K562 (cell line): ENCODE data around the gene PLCG2. TPM values are rescaled to one million over a fixed set of nuclear protein-coding genes. Genes with fewer than 3 reads are reported as not detected.

Source experiments
- ATAC-seq: fragments of 200-7000 bp; cut with Tn5 transposase; 3 replicates; pipeline ENCODE4 v1.9.1; 2020; ENCODE audit warnings: moderate library complexity
- BruUV-seq: library from RNA; stranded (reverse); fragments of 400-500 nt; replicated peaks from 2 replicates; lab custom pipeline; 2021; lab: Mats Ljungman, UMichigan
- CTCF ChIA-PET: fragments of 300-600 bp; formaldehyde crosslinking; extraction: SDS; loops from one replicate; lab custom pipeline; 2021; ENCODE audit warnings: low intra/inter-chr PET ratio; lab: Yijun Ruan, JAX
- POLR2A ChIA-PET: fragments of 300-600, 350-650 bp; sonication (Branson Sonifier 250); formaldehyde crosslinking; extraction: SDS; loops from one replicate; lab custom pipeline; 2021; ENCODE audit warnings: antibody characterized with exemption, inconsistent platforms; lab: Yijun Ruan, JAX
- DNase-seq, 4 experiments: peaks; one replicate each; pipeline versions ENCODE4 v3.0.0 to v3.0.0-alpha.2; 2011 to 2018; ENCODE audit warnings: low spot score in 3 of 4, mixed read lengths in 3 of 4; ENCODE audit errors: extremely low read depth in 1 of 4
- FAIRE-seq: peaks from 2 replicates; lab custom pipeline; 2011; peaks lifted over from hg19 to GRCh38; lab: Jason Lieb, UNC
- H2AFZ ChIP-seq: 2 replicates; pipeline ENCODE4 v1.6.0; 2011; ENCODE audit warnings: low read depth, low read length, control low read depth, inconsistent platforms
- H3K27ac ChIP-seq: fragments of 200-600 bp; 3 replicates; pipeline ENCODE4 v1.8.0; 2011; ENCODE audit warnings: low read depth, mild to moderate bottlenecking, control low read depth, inconsistent platforms, low read length, moderate library complexity, mixed read lengths; ENCODE audit errors: extremely low read depth
- H3K27me3 ChIP-seq, 2 experiments: fragments of 300-600 bp in 1 of 2; 2 replicates in 1 of 2; 3 replicates in 1 of 2; pipeline versions ENCODE4 v1.6.0 to v1.8.0; 2011; ENCODE audit warnings: inconsistent platforms in 2 of 2, low read length in 2 of 2, mild to moderate bottlenecking in 1 of 2, mixed read lengths in 1 of 2, moderate library complexity in 1 of 2; ENCODE audit not compliant: control insufficient read depth in 2 of 2, insufficient read depth in 2 of 2
- H3K36me3 ChIP-seq: fragments of 300-600 bp; 3 replicates; pipeline ENCODE4 v1.8.0; 2011; ENCODE audit warnings: mild to moderate bottlenecking, low read length, inconsistent platforms; ENCODE audit not compliant: control insufficient read depth, insufficient read depth
- H3K4me1 ChIP-seq, 2 experiments: fragments of 200-600 bp in 1 of 2; replicated peaks in 1 of 2; 2 replicates in 1 of 2; 3 replicates in 1 of 2; pipeline versions ENCODE4 v1.5.1 to v1.8.0; 2011; ENCODE audit warnings: inconsistent platforms in 2 of 2, low read length in 2 of 2, mild to moderate bottlenecking in 1 of 2, mixed read lengths in 1 of 2, moderate library complexity in 1 of 2; ENCODE audit not compliant: control insufficient read depth in 2 of 2, insufficient read depth in 2 of 2
- H3K4me2 ChIP-seq: 2 replicates; pipeline ENCODE4 v1.6.1; 2011; ENCODE audit warnings: low read length, control low read depth, inconsistent platforms, mixed read lengths; ENCODE audit not compliant: insufficient read depth
- H3K4me3 ChIP-seq: fragments of 200-600 bp; sonication (generic), shearing (Covaris generic); 2 replicates; pipeline ENCODE4 v1.5.1; 2016; ENCODE audit warnings: control low read depth, inconsistent platforms
- H3K79me2 ChIP-seq: fragments of 200-600 bp; 3 replicates; pipeline ENCODE4 v1.8.0; 2011; ENCODE audit warnings: low read length, inconsistent platforms; ENCODE audit not compliant: control insufficient read depth, insufficient read depth
- H3K9ac ChIP-seq, 2 experiments: 2 replicates each; pipeline versions ENCODE4 v1.6.0 to v1.6.1; 2011; ENCODE audit warnings: low read depth in 2 of 2, low read length in 2 of 2, control low read depth in 1 of 2, inconsistent platforms in 1 of 2, mild to moderate bottlenecking in 1 of 2, mixed read lengths in 1 of 2; ENCODE audit not compliant: insufficient read depth in 1 of 2
- H3K9me1 ChIP-seq: one replicate; pipeline ENCODE4 v1.6.0; 2011; ENCODE audit warnings: inconsistent platforms, mild to moderate bottlenecking, low read length, moderate library complexity; ENCODE audit not compliant: control insufficient read depth, insufficient read depth
- H3K9me3 ChIP-seq: replicated peaks from 2 replicates; pipeline ENCODE4 v1.5.1; 2011; ENCODE audit warnings: low read depth, low read length, inconsistent platforms; ENCODE audit not compliant: control insufficient read depth, insufficient read depth
- H4K20me1 ChIP-seq: replicated peaks from 2 replicates; pipeline ENCODE4 v1.6.1; 2011; ENCODE audit warnings: low read length, inconsistent platforms, mixed read lengths; ENCODE audit not compliant: control insufficient read depth, insufficient read depth
- RBM25 ChIP-seq: fragments of 200-400 bp; formaldehyde crosslinking; IDR thresholded peaks from 2 replicates; pipeline ENCODE4 v1.6.1; 2018; ENCODE audit warnings: low read length, low read depth, moderate library complexity; ENCODE audit not compliant: severe bottlenecking
- TBL1XR1 ChIP-seq, 2 experiments: IDR thresholded peaks; 2 replicates each; pipeline ENCODE4 v1.6.1; 2012; ENCODE audit warnings: improper control_type of control experiment in 2 of 2, low read length in 2 of 2, mild to moderate bottlenecking in 1 of 2
- TOE1 ChIP-seq, 2 experiments: fragments of 450-650 bp in 1 of 2; sonication (generic) in 1 of 2; formaldehyde crosslinking in 1 of 2; IDR thresholded peaks; 2 replicates each; pipeline versions ENCODE4 v1.7.1 to v1.8.0; 2016 to 2022; ENCODE audit warnings: borderline replicate concordance in 2 of 2, mild to moderate bottlenecking in 2 of 2, antibody characterized with exemption in 1 of 2, inconsistent platforms in 1 of 2, low read depth in 1 of 2, missing genetic modification reagents in 1 of 2, moderate library complexity in 1 of 2
- U2AF2 ChIP-seq: fragments of 200-400 bp; formaldehyde crosslinking; optimal IDR thresholded peaks from 2 replicates; pipeline ENCODE3; 2017; ENCODE audit warnings: low read depth, mild to moderate bottlenecking, low read length
- ZFP36 ChIP-seq: fragments of 150-350 bp; IDR thresholded peaks from 2 replicates; pipeline ENCODE4 v1.6.1; 2018; ENCODE audit warnings: low read length, low read depth; ENCODE audit not compliant: partially characterized antibody
- ZNF282 ChIP-seq: sonication (generic); formaldehyde crosslinking; IDR thresholded peaks from 2 replicates; pipeline ENCODE4 v1.8.1; 2023; ENCODE audit warnings: missing genetic modification reagents
- ZNF431 ChIP-seq: sonication (generic); formaldehyde crosslinking; IDR thresholded peaks from 2 replicates; pipeline ENCODE4 v1.8.0; 2022; ENCODE audit warnings: mild to moderate bottlenecking, missing genetic modification reagents
- WGBS: fragments of 100-300 bp; shearing (Covaris generic); methylation state at CpG from one replicate; pipeline ENCODE4 v1.1.6; 2016; ENCODE audit warnings: low coverage, mixed read lengths; ENCODE audit not compliant: insufficient coverage; ENCODE audit errors: missing lambda C conversion rate; 5-methylcytosine and 5-hydroxymethylcytosine counted together
- in situ Hi-C: fragments of 300-500 bp; cut with MboI; formaldehyde crosslinking; loops from 4 replicates; pipeline ENCODE4 v1.15.0; 2018; ENCODE audit warnings: inconsistent platforms, mixed read lengths
- intact Hi-C: fragments of 100-400 bp; cut with micrococcal nuclease; formaldehyde crosslinking; loops from 2 replicates; pipeline ENCODE4 v1.14.2; 2022
- polyA plus RNA-seq, 8 experiments: library from polyadenylated mRNA; depleted of rRNA in 4 of 8; stranded (reverse) in 5 of 8; unstranded in 3 of 8; fragments of >200 nt; fragmentation: Nextera tagmentation in 2 of 8; fragmentation: Illumina TruSeq in 1 of 8; extraction: Ambion mirVana in 2 of 8; extraction: Trizol in 1 of 8; gene quantifications; 2 replicates each; pipeline versions ENCODE4 v1.2.1 to v1.2.3, GENCODE V29; 2011 to 2014; ENCODE audit warnings: inconsistent platforms in 1 of 8, missing spikeins in 1 of 8
- total RNA-seq, 7 experiments: library from RNA; depleted of rRNA in 6 of 7; stranded (reverse); fragments of >200 nt in 6 of 7; fragmentation: Illumina TruSeq in 2 of 7; extraction: Trizol in 2 of 7; gene quantifications; 2 replicates each; pipeline versions ENCODE4 v1.2.1 to v1.2.3, GENCODE V29; 2011 to 2021; ENCODE audit warnings: low replicate concordance in 1 of 7
- TF ChIP-seq, protein P1 (sequence below): fragments of 250-450 bp; sonication (Bioruptor Pico); IDR thresholded peaks from 2 replicates; pipeline ENCODE4 v1.5.0; 2021
- TF ChIP-seq, protein P2 (sequence below): fragments of 200-800 bp; sonication (Bioruptor generic); IDR thresholded peaks from 2 replicates; pipeline ENCODE4 v1.6.1; 2017; ENCODE audit warnings: missing genetic modification characterization, missing compliant biosample characterization
- TF ChIP-seq, protein P3 (sequence below): fragments of 250-450 bp; sonication (Bioruptor Pico); IDR thresholded peaks from 2 replicates; pipeline ENCODE4 v1.8.0; 2022; ENCODE audit warnings: moderate library complexity, mild to moderate bottlenecking, inconsistent platforms

Gene PLCG2
- total and polyA plus RNA-seq, 9 of the 15 experiments (the other 6 are each of a cell fraction or from before 2014, with no cell fraction given), result 0.94 to 7.1 (median 3.1) TPM

DNA sequence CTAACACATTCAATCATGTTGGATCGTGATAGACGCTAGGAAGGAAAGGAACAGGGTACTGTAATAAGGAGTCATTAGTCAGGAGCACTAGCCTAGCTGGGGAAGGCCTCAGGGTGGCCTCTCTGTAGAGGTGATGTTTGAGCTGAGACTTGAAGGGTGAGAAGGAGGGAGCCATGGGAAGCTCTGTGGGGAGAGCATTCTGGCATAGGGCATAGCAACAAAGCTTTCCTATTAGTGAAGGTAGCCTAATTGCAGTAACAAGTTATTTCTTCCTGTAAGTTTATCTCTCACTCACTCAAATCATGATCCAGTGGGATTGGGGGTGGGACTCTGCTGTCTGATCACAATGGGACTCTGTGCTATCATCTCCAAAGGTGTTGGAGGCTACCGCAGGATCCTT, 16.1 kb downstream of the PLCG2 start:
- H3K27ac ChIP-seq, result no peak overlapping the region
- POLR2A ChIA-PET, result interaction anchor here (0.5 to 1.9 kb wide), 2 partner anchors 31 to 385 kb away, joined by 3 to 6 read pairs; no protein-coding TSS in a partner anchor
- no peaks in the 10 kb centered on the region; a peak in 1 of 5 replicates for H3K4me1 ChIP-seq
- 0 out of 2 replicates have a peak, but pooled peaks cover 5% of the 10 kb centered on the region for H4K20me1 ChIP-seq
- no peak overlapping the region for H3K4me3 ChIP-seq
- 27% methylated on average over 3 of the region's 3 CpGs for WGBS
- in situ Hi-C loops, result no loop called here
- H3K79me2 ChIP-seq, result no peaks in the 10 kb centered on the region
- H3K9ac ChIP-seq, result no peak overlapping the region
- BruUV-seq, result no TSS peak
- no peaks in the 10 kb centered on the region for H3K9me3 ChIP-seq
- H3K36me3 ChIP-seq, result no peaks in the 10 kb centered on the region
- H3K4me2 ChIP-seq, result no peak overlapping the region
- ATAC-seq, result no peak
- no peak for DNase-seq
- no peak overlapping the region for H2AFZ ChIP-seq
- peak; percentile 32 for TF ChIP-seq ZFP36
- no peak for TF ChIP-seq TOE1 (IDR thresholded peaks at IDR 0.05; ENCODE audit: borderline replicate concordance)
- TF ChIP-seq TOE1 (CRISPR knock-in tag; IDR thresholded peaks at IDR 0.05; ENCODE audit: borderline replicate concordance, low read depth), result no peak
- TF ChIP-seq RBM25, result peak; percentile 75
- TF ChIP-seq, all 486 proteins: peak for 2
- Histone ChIP-seq H3K9me1 (no peaks in the 10 kb centered on the region), H3K27me3 (peaks cover 7 to 13% of the 10 kb centered on the region in 2 experiments; a peak in 4 of 5 replicates)
- CTCF ChIA-PET, result no interaction called here
- peak; percentile 15 for FAIRE-seq
- intact Hi-C loops, result no loop called here

DNA sequence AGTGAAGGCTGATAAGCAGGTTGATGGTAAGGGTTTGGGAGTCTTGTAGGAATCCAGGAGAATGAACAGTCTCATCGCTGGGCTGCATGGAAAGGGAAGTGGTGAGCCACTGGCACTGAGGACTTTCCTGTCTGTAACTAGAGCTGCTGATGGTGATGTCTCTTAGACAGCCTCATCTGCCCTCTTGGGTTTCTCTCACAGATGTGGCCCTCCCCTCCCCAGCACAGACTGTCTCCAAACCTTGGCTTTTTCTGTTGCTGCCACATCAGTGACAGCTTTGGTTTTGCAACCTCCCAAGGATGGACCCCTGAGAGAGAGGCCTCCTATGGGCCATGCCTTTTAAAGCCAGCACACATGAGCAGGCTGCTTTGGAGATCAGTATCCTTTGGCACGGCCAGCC, 16.9 kb downstream of the PLCG2 start:
- Histone ChIP-seq H3K27me3 (peaks cover 7 to 9% of the 10 kb centered on the region in 2 experiments; a peak in 4 of 5 replicates), H3K9me1 (no peaks in the 10 kb centered on the region), H3K4me2 (no peak overlapping the region), H2AFZ (no peak overlapping the region), H3K9me3 (no peaks in the 10 kb centered on the region), H3K9ac (no peak overlapping the region), H3K36me3 (no peaks in the 10 kb centered on the region), H3K4me3 (no peak overlapping the region), H4K20me1 (0 out of 2 replicates have a peak, but pooled peaks cover 5% of the 10 kb centered on the region), H3K4me1 (no peaks in the 10 kb centered on the region; a peak in 1 of 5 replicates), H3K79me2 (no peaks in the 10 kb centered on the region), H3K27ac (no peak overlapping the region)
- in situ Hi-C loops (no loop called here), intact Hi-C loops (no loop called here)
- FAIRE-seq, result no peak
- CTCF ChIA-PET, result no interaction called here
- TF ChIP-seq, protein P1, sequence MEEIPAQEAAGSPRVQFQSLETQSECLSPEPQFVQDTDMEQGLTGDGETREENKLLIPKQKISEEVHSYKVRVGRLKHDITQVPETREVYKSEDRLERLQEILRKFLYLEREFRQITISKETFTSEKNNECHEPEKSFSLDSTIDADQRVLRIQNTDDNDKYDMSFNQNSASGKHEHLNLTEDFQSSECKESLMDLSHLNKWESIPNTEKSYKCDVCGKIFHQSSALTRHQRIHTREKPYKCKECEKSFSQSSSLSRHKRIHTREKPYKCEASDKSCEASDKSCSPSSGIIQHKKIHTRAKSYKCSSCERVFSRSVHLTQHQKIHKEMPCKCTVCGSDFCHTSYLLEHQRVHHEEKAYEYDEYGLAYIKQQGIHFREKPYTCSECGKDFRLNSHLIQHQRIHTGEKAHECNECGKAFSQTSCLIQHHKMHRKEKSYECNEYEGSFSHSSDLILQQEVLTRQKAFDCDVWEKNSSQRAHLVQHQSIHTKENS (CRISPR knock-in tag), result no peak
- TF ChIP-seq ZNF282 (CRISPR knock-in tag) (no peak), TBL1XR1 (IDR thresholded peaks at IDR 0.05; ENCODE audit: low read length in 2 of 2) (no peak), U2AF2 (no peak), ZNF431 (CRISPR knock-in tag) (no peak)
- TF ChIP-seq, protein P2, sequence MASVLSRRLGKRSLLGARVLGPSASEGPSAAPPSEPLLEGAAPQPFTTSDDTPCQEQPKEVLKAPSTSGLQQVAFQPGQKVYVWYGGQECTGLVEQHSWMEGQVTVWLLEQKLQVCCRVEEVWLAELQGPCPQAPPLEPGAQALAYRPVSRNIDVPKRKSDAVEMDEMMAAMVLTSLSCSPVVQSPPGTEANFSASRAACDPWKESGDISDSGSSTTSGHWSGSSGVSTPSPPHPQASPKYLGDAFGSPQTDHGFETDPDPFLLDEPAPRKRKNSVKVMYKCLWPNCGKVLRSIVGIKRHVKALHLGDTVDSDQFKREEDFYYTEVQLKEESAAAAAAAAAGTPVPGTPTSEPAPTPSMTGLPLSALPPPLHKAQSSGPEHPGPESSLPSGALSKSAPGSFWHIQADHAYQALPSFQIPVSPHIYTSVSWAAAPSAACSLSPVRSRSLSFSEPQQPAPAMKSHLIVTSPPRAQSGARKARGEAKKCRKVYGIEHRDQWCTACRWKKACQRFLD (CRISPR knock-in tag), result no peak
- TF ChIP-seq, protein P3, sequence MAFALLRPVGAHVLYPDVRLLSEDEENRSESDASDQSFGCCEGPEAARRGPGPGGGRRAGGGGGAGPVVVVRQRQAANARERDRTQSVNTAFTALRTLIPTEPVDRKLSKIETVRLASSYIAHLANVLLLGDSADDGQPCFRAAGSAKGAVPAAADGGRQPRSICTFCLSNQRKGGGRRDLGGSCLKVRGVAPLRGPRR (CRISPR knock-in tag), result no peak
- WGBS, result 26% methylated on average over 2 of the region's 2 CpGs
- ATAC-seq, result no peak; the same call in 1 of the 3 replicates
- no TSS peak for BruUV-seq
- POLR2A ChIA-PET, result interaction anchor here (1.0 to 1.9 kb wide), 2 partner anchors 9 to 32 kb away, joined by 3 to 6 read pairs; no protein-coding TSS in a partner anchor
- no peak for DNase-seq
